ENCODE measurements around the gene CCSER1.
"Not testable (repeated sequence)": the region's sequence is repeated elsewhere in the genome, so short reads cannot be mapped to it uniquely, and the experiment has no call there.

Gene CCSER1

GRCh38 chr4:91471280-91471679 lies 1344.1 kb downstream of the CCSER1 start:
- no peak for DNase-seq

DNA sequence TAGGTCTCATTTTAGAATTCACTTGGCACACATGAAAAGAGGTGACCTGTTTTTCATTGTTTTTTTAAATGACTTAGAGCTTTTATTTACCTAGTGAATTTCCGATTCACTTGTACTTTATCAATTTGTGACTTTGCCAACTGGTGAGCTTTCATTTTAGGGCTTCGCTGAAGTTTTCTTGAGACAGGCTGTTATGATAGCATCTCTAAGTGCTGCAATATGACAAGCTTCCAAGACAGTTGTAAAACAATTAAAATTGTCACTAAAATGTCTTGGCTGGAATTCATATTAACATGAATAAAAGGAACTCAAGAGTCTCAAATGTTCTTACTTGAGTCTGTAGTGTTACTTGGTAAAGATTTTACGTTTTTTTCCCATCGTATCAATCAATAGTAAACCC lies 1344.9 kb downstream of the CCSER1 start:
- no peak for DNase-seq

GRCh38 chr4:91485415-91485814 lies 1358.2 kb downstream of the CCSER1 start:
- no peak for DNase-seq

- no peak for DNase-seq
These were observed 1361.8 kb downstream of the CCSER1 start for GRCh38 chr4:91488946-91489345.

- DNase-seq = no peak
These were observed 1370.7 kb downstream of the CCSER1 start for GRCh38 chr4:91497892-91498291.

DNA sequence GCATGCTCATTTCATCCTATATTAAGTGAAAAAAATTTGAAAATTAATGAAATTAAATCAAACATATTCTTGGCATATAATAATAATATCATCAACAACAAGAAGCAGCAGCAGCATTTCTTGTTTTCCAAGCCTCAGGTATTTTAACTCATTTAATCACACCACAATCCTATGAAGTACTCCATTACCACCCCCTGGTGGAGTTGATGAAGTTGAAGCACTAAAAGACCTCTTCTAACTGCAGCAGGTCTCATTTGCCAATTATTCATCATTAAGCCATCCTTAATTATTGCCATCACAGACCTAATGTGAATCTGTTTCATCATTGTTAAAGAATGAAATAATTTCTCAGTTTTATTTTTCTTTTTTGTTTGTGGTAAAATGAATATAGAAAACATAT lies 1375.2 kb downstream of the CCSER1 start:
- DNase-seq = no peak

GRCh38 chr4:91513326-91513725 lies 1386.1 kb downstream of the CCSER1 start:
- DNase-seq = no peak

DNA sequence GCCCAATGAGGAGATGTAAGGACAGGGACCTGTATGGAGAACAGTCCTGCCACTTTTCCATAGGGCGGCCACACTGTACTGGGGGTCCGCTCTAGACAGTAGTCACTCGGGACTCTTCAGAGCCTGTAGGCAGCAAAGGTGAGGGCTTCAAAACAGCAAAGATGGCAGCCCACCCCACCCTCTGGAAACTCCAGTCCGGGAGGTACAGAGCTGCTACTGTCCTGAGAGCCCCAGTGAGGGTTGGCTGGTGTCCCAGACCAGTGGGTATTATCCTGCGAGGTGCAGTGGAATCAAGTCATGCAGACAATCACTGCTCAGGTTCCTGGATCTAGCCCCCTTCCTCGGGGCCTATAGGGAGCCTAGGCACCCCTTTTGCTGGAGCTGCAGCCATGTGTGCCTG lies 1392.0 kb downstream of the CCSER1 start:
- no peak for DNase-seq

DNA sequence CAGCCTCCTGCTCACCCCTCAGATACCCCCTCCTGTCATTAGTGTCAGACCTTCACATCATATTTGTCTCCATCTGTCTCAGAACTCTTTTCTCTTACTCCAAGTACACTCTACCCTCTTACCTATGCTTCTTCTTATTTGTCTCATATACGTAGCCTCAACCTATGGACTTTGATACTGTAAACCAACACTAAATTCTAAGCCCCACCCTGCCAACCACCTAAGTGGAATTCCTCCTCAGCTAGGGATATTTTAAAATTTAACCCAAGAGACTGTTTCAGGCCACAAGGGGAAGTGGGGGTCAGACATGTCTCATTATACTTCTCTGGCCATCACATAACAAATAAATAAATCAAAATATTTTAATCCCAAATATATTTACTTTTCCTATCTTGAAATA lies 1398.4 kb downstream of the CCSER1 start:
- DNase-seq = no peak

GRCh38 chr4:91527056-91527455 lies 1399.9 kb downstream of the CCSER1 start:
- DNase-seq = no peak

GRCh38 chr4:91567594-91567993 lies 1440.4 kb downstream of the CCSER1 start:
- DNase-seq = no peak

- no peak for DNase-seq
These were observed 1450.7 kb downstream of the CCSER1 start for GRCh38 chr4:91577864-91578263.

DNA sequence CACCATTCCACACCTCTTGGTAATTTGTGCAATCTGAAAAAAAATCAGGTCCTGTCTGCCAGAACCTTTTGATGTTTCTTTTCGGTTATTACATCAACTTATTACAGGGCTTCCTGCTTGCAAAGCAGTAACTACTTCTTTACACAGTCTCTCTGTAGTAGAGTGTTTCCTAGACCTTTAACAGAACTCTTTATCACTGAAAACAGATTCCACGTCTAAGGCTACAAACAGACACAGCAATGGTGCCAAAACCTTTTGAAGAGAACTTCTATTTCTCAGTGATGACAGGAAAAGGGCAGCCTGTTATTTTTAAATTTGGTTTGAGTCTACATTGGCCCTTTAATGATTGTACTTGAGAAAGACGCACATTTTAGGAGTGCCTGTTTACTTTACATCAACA lies 1463.1 kb downstream of the CCSER1 start:
- no peak for DNase-seq

- no peak for DNase-seq
These were observed 1464.9 kb downstream of the CCSER1 start for GRCh38 chr4:91592125-91592524.

GRCh38 chr4:91596718-91597117 lies 1469.5 kb downstream of the CCSER1 start:
- DNase-seq = no peak

DNA sequence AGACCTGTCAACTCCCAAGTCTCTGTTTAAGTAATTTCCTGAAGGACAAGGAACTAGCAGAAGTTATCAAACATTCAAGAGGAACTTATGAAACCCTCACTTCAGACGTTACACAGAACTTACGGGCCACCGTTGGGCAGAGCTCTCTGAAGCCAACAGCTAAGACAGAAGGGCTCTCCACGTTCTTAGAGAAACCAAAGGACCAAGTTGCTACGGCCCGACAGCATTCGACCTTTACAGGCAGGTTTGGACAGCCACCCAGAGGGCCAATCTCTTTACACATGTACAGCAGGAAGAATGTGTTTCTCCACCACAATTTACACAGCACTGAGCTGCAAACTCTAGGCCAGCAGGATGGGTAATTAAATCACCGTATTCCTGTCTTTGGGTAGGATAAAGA lies 1471.5 kb downstream of the CCSER1 start:
- DNase-seq = no peak

GRCh38 chr4:91600301-91600700 lies 1473.1 kb downstream of the CCSER1 start:
- no peak for DNase-seq

- no peak for DNase-seq
These were observed 1474.2 kb downstream of the CCSER1 start for GRCh38 chr4:91601401-91601800.

DNA sequence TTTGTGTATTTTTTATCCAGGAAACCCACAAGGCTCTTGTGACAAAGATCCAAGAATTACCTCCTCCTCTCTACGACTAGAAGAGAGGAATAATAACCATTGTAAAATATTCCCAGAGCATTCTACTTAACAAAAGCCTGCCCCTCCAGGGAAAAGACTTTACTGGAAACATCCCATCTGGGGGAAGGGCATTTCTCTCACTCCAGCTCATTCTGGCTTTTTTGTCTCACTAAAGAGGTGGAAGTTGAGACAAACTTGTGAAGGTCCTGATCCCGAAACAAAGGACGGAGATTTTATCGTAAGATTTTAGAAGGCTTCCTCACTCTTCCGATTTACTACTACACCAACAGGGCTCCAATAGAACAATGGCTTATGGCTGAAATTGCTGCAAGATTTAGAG lies 1484.6 kb downstream of the CCSER1 start:
- no peak for DNase-seq

GRCh38 chr4:91620952-91621351 lies 1493.8 kb downstream of the CCSER1 start:
- DNase-seq = no peak

DNA sequence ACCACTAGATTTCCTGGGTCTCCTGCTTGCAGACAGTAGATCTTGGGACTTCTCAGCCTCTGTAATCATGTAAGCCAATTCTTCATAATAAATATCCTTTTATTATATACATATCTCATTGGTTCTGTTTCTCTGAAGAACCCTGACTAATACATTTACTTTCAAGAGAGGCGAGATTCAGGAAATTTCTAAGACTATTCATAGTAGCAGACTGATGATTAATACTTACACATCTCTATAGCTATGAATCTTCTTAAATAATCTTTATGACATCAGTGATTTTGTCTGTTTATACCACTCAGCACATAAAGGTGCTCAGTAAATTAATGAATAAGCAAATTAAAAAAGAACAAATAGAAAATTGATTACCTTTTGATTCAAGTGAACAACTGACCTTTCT lies 1494.3 kb downstream of the CCSER1 start:
- no peak for DNase-seq

GRCh38 chr4:91622925-91623602 lies 1495.9 kb downstream of the CCSER1 start:
- no peak for DNase-seq

- not testable (repeated sequence) for DNase-seq
These were observed 1496.4 kb downstream of the CCSER1 start for GRCh38 chr4:91623603-91623967.

DNA sequence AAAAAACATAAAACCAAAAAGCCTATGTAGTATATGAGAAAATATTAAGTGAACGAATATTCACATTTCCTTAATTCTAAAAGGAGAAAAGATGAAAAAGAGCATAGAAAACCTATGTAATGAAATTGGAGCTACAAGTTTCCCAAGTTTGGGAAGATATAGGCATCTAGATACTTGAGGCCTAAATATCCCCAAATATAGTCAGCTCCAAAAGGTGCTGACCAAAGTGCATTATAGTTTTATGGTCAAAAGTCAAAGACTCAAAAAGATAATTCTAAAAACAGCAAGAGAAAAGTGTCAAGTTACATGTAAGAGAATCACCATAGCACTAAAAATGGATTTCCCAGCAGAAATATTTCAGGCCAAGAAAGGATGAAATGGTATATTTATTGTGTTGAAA lies 1502.9 kb downstream of the CCSER1 start:
- DNase-seq = no peak

DNA sequence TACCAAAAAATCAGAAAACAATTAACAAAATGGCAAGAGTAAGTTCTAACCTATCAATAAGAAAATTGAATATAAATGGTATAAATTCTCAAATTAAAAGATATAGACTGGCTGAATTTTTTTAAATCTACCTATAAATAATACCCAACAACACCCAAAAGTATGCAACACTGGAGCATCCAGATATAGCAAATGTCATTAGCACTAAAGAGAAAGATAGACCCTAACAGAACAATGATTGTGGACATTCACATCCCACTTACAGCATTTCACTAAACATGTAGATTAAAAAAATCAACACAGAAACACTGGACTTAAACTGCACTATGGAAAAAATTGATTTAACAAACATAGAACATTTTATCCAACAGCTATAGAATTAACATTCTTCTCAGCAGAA lies 1503.6 kb downstream of the CCSER1 start:
- DNase-seq = no peak

GRCh38 chr4:91631335-91631734 lies 1504.1 kb downstream of the CCSER1 start:
- DNase-seq = no peak

Data from hematopoietic multipotent progenitor cell treated with erythropoietin and hydrocortisone succinate and interleukin-3 and kit ligand, for 8 days (in vitro differentiated cells).